ENCODE data around the gene GARIN6.
"Not testable (repeated sequence)": the region's sequence is repeated elsewhere in the genome, so short reads cannot be mapped to it uniquely, and the experiment has no call there.

Gene GARIN6

DNA sequence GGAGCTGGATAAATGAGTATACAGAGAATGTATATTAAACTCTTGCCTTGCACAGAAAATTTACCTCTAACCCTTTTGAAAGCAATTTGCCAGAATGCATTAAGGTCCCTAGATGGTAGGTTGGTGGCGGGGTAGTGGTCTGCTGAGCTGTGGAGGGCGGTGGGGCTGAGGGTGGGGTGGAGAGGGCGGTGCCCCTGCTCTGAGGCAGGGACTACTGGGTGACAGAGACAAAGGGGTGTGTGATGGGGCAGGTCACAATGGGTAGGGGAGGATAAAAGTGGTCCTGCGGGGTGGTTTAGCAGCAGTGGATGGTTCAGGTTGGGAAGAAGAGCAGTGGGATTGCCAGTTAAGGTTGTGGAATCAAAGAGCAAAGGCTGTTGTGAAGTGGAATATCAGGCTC, at the start of gene GARIN6:
GARIN6 (plus strand) TSS at position 301 of the 400 bp plus-strand sequence. CDS start 422 bp downstream, outside the sequence.
- in situ Hi-C loops (cut with MboI; ENCODE audit: low sequenced_read_pairs) = no loop called here

DNA sequence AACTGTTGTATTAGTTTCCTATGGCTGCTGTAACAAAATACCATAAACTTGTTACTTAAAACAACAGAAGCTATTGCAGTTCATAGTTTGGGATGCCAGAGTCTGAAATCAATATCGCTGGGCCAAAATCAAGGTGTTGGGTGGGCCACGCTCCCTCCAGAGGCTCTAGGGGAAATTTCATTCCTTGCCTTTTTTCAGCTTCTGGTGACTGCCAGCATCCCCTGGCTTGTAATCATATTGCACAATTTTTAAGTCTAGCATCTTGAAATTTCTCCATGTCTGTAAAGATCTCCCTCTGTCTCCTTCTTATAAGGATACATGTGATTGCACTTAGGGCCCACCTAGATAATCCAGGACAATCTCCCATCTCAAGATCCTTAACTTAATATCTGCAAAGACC, 48.8 kb upstream of the GARIN6 start:
- in situ Hi-C loops (cut with MboI; ENCODE audit: low sequenced_read_pairs) = no loop called here

DNA sequence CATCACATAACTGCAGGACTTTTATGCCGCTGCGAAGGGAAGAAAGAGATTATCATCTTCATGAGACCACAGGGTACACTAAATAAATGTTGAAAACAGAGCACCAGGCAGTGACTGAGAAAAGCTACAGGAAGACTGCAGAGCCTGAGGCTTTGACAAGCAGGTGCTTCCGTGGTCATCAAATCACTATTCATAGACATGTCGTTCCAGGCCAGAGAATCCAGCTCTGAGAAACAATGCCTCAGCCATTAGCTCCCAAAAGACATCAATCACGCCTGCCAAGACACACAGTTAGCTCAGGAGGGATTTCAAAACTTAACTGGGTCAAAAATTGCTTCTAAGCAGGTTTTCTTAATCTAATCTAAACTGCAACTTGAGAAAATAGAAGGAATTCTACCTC, 47.2 kb upstream of the GARIN6 start:
- in situ Hi-C loops (cut with MboI; ENCODE audit: low sequenced_read_pairs) = no loop called here

- in situ Hi-C loops (cut with MboI; ENCODE audit: low sequenced_read_pairs) = no loop called here
Measured at GRCh38 chr12:99609455-99610181, 37.9 kb upstream of the GARIN6 start.

DNA sequence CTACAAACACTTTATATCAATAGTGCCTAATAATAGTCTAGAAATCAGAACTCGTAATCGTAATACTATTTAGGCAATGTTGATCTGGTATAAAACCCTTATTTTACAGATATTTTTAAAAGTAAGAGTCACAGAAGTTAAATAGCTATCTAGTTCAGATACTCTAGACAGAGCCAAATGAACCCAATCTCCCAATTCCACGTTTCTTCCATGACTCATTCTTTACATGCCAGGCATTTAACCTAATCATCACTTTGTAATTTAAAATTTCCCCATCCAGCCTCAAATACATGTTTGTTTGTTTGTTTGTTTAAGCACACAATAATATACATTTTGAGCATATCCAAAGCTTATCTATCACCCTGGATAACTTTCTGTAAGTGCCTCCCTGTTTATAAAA, 36.4 kb upstream of the GARIN6 start:
- in situ Hi-C loops (cut with MboI; ENCODE audit: low sequenced_read_pairs) = no loop called here

GRCh38 chr12:99611599-99611998, 36.0 kb upstream of the GARIN6 start:
- in situ Hi-C loops (cut with MboI; ENCODE audit: low sequenced_read_pairs) = no loop called here

DNA sequence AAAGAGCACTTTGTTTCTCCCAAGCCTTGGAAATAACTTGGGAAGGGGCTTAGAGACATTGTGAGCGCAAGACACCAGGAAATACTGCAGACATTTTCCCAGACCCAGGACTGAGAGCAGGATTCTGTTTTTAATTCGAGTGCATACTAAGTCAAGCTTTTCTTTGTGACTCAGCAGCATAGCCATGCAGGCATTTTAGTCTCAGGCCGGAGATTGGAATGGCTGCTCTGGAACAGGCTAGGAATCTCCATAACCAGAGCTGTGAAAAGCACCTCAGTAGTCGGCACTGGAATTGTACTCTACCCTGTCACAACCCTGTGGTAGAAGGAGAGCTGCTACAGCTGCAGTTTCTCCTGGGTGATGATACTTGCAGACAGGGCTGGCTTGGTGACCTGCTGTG, 28.9 kb upstream of the GARIN6 start:
- in situ Hi-C loops (cut with MboI; ENCODE audit: low sequenced_read_pairs) = no loop called here

DNA sequence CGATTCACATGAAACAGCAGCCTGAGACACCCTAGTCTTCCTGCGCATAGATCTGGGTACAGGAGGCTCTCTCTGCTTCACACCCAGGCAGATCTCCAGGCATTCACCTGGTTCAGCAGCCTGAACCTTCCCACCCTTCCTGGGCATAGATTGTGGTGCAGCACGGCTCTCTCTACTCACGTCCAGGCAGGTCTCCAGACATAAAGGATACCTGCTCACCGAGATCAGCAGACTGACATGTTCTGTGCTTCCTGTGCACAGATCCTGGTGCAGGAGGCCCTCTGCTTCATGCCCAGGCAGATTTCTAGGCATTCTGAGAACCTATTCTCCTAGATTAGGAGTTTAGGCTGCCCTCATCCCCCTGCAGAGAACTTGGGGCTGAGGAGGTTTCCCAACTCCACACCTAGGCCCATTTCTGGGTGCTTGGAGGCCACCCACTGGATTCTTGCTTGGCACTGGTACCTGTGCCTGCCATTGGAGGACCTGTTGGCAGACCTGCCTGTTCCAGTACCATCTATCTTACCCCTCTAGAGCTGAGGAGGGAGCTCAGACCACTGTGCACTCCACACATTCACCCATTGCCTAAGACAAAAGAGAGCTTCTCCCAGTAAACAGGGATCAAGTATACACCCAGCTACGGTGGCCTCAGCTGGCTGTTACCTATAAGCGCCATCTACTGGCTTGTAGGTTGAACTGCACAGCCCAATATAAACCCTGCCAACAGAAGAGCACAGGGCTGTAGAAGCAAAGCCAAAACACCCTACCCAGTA, 28.0 kb upstream of the GARIN6 start:
- in situ Hi-C loops (cut with MboI; ENCODE audit: low sequenced_read_pairs) = no loop called here

DNA sequence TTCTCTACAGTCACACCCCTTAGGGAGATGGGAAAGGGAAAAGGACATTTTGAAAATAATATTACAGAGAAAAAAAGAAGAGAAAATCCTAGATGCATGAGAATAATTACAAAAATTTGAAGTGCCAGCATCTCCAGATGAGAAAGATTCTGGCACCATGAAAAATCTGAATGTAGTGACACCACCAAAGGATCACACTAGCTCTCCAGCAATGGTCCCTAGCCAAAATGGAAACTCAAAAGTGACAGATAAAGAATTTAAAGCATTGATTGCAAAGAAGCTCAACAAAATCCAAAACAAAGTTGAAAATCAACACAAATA, 27.4 kb upstream of the GARIN6 start:
- in situ Hi-C loops (cut with MboI; ENCODE audit: low sequenced_read_pairs) = no loop called here

- in situ Hi-C loops (cut with MboI; ENCODE audit: low sequenced_read_pairs) = not testable (repeated sequence)
Measured at GRCh38 chr12:99624591-99624990, 23.0 kb upstream of the GARIN6 start.

- in situ Hi-C loops (cut with MboI; ENCODE audit: low sequenced_read_pairs) = no loop called here
Measured at GRCh38 chr12:99627459-99627858, 20.1 kb upstream of the GARIN6 start.

DNA sequence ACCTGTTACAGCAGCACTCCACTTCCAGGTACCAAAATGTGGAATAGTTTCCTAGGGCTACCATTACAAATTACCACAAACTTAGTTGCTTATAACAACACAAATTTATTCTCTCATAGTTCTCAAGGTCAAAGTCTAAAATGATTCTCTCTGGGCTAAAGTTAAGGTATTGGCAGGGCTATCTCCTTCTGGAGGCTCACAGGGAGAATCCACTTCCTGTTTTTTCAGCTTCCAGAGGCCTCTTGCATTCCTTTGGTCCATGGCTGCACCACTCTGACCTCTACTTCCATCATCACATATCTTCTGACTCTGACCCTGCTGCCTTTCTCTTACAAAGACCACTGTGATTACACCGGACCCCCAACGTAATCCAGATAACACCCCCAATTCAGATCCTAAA, 2.9 kb upstream of the GARIN6 start:
- in situ Hi-C loops (cut with MboI; ENCODE audit: low sequenced_read_pairs) = no loop called here

DNA sequence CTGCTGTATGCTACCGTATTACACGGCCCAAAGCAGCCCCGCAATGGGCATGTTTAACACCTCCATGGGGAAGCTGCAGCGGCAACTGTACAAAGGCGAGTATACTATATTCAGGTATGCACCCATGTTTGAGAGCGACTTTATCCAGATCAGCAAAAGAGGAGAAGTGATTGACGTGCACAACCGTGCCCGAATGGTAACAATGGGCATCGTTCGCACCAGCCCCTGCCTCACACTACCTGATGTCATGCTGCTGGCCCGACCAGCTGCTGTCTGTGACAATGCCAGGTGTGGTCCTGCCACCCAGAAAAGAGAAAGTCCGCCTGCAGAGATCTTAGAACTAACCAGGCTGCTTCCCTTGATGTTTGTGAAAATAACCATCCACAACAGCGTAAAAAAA, 630 bp downstream of the GARIN6 start:
- in situ Hi-C loops (cut with MboI; ENCODE audit: low sequenced_read_pairs) = no loop called here

GRCh38 chr12:99649551-99649950, 2.0 kb downstream of the GARIN6 start:
- in situ Hi-C loops (cut with MboI; ENCODE audit: low sequenced_read_pairs) = no loop called here

DNA sequence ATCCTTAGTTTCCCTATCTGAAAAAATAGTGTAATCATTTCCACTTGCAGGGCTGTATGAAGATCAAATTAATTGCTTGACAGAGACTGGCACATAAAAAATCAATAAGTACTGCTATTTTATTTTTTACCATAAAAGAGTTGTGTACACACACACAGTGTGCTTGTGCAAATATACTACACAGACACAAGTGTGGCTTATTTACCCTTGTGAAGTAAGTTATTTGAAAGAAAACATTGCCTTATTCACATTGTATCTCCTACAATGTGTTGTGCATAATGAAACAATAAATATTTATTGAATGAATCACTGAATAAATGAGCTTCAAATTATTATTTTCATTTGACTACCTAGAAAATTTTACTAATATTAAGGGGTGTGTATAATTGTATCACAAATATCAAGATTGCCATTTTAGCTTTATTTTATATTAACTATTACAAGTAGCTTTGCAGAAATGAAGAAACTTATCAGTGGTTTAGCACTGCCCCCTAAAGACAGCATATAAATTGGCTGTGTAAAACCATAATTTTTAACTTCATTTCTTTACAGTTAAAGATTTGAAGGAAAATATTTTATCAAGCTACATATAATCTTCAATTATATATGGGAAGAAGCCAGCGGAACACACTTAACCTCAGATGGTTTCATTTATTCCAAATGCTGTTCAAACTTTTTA, 11.3 kb downstream of the GARIN6 start:
- in situ Hi-C loops (cut with MboI; ENCODE audit: low sequenced_read_pairs) = no loop called here

GRCh38 chr12:99670635-99671034, 23.1 kb downstream of the GARIN6 start:
- in situ Hi-C loops (cut with MboI; ENCODE audit: low sequenced_read_pairs) = no loop called here

GRCh38 chr12:99680276-99680675, 32.7 kb downstream of the GARIN6 start:
- in situ Hi-C loops (cut with MboI; ENCODE audit: low sequenced_read_pairs) = no loop called here

- in situ Hi-C loops (cut with MboI; ENCODE audit: low sequenced_read_pairs) = no loop called here
Measured at GRCh38 chr12:99686142-99686541, 38.6 kb downstream of the GARIN6 start.

DNA sequence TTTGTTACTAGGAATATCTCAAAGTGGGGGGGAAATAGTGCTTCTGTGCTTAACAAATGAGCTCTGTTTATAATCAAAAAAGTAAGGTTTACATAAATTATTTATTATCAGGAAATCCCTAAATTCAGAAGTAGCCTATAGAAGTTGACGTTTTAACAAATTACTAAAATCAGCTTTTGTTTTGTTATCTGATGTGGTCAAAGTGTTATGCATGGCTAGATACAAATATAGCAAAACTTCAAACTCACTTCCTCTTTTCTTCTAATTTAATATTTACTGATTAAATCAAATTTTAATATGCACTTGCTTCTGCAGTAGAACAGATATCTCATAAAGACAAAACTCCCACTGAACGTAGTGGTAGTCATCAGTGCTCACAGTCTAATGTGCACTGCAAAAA, 47.5 kb downstream of the GARIN6 start:
- in situ Hi-C loops (cut with MboI; ENCODE audit: low sequenced_read_pairs) = no loop called here

Data from hTERT RPE-1 (cell line).